T follicular helper cell (primary cell): ENCODE data around the gene SMIM13.

Experiments used
- DNase-seq: peaks from one replicate; pipeline ENCODE4 v3.0.0-alpha.2; 2020; ENCODE audit warnings: low read depth

The SMIM13 gene

DNA sequence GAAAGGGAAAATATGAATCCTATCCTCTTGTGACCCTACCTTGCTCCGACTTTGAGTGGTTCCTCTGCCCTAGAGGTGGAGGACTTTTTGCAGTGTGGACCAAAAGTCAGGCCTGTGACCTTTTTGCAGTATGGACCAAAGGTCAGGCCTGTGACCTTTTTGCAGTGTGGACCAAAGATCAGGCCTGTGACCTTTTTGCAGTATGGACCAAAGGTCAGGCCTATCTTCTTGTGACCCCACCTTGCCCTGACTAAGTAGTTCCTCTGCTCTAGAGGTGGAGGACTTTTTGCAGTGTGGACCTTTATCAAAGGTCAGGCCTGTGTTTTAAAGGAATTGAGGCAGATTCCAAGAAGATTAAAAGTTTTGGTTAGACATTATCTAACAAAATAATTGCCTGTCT is 28.7 kb downstream of the SMIM13 start:
- no peak for DNase-seq

DNA sequence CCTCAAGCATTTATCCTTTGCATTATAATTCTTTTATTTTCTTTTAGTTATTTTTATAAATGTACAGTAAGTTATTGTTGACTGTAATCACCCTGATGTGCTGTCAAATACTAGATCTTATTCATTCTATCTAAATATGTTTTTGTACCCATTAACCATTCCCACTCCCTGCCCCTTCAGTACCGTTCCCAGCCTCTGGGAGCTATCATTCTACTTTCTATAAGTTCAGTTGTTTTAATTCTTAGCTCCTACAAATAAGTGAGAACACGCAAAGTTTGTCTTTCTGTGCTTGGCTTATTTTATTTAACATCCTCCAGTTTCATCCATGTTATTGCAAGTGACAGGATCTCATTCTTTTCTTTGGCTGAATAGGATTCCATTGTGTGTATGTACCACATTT is 30.3 kb downstream of the SMIM13 start:
- no peak for DNase-seq

- no peak for DNase-seq
Observed at GRCh38 chr6:11126876-11127275, 33.2 kb downstream of the SMIM13 start.

DNA sequence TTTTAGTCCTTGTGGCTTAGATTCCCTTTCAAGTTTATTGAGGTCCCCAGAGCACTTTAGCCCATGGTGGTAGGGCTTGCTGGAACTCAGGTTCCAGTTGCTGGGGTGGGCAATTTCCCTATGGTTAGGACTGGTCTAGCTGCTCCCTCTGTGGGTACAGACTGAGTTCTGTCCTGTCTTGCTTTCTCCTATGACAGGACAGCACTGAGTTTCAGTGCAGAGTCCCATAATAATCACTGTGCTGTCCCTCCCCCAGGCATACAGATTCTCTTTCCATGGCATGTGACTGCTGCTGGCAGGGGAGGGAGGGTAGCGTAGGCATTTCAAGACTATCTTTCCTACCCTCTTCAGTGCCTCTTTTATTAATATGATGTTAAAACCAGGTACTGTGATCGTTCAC is 35.0 kb downstream of the SMIM13 start:
- no peak for DNase-seq

- no peak for DNase-seq
Observed at GRCh38 chr6:11129908-11130565, 36.4 kb downstream of the SMIM13 start.

- DNase-seq, result no peak
Observed at GRCh38 chr6:11130605-11131004, 37.0 kb downstream of the SMIM13 start.

- DNase-seq, result no peak
Observed at GRCh38 chr6:11132194-11132888, 38.7 kb downstream of the SMIM13 start.

DNA sequence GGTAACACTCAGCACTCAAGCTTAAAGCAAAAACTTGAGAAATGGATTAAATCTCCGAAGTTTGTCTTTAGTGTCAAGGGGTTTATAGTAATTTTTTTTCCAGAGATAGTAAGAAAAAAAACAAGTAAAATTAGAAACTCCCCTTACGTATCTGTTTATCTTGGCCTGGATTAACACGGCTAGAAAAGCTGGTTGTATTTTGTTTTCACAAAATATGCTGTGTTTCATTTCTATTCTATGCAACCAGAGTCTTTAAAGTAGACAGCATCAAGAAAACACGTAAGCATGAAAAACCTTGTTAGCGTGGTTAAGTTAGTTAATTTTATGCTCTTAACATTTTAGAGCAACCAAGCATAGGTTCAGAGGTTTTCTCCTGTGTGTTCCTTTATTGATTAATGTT is 39.6 kb downstream of the SMIM13 start:
- no peak for DNase-seq

GRCh38 chr6:11136809-11137208 is 43.2 kb downstream of the SMIM13 start:
- no peak for DNase-seq

DNA sequence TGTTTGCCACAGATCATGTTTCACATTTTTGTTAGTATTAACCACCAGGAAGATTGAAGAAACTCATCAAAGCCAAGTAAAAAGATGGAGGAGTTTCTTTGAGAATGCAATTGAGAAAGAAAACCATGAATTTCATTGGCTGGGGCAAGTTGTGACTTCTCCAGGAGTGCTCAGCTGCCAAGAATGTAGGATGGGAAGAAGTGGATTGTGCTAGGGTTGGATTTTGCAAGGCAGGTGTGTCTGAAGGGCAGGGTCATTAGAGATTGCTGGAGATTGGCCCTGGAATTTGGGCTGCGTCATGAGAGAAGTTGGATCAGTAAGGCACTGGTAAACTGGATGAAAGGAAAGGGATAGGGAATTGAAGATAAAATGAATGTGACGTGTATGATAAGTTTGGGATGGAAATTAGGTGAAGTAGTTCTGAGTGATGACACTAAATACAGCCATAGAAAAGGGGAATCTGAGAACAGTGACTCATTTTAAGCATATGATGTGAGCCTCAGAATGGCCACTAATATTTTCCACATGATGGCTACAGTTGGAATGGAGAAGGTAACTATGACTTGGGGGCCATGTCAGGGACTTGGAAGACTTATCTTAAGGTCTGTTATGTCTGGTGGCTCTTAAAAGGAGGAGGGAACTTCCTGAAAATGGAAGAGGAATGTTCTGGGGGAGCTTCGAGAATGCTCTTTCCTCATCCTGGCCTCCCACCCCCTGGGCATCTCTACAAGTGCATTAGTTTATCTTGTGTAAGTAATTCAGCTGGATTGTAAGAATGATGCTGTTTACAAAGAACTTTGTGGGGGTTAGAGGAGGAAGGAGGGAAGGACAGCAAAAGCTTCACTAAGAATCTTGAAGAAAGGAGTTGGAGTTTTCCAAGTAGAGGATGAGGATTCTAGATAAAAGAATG is 45.7 kb downstream of the SMIM13 start:
- no peak for DNase-seq

GRCh38 chr6:11140056-11140455 is 46.4 kb downstream of the SMIM13 start:
- no peak for DNase-seq

DNA sequence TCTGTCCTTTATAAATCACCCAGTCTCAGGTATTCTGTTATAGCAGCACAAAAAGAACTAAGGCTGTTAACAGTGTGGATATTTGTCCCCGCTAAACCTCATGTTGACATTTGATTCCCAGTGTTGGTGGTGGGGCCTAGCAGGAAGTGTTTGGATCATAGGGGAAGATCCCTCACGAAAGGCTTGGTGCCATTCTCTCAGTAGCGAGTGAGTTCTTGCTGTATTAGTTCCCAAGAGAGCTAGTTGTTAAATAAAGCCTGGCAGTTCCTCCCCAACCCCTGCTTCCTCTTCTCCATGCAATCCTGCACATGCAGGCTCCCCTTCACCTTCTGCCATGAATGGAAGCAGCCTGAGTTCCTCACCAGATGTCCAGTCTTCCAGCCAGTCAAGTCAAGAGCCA is 47.7 kb downstream of the SMIM13 start:
- DNase-seq, result no peak

GRCh38 chr6:11142296-11143027 is 48.8 kb downstream of the SMIM13 start:
- DNase-seq, result no peak

DNA sequence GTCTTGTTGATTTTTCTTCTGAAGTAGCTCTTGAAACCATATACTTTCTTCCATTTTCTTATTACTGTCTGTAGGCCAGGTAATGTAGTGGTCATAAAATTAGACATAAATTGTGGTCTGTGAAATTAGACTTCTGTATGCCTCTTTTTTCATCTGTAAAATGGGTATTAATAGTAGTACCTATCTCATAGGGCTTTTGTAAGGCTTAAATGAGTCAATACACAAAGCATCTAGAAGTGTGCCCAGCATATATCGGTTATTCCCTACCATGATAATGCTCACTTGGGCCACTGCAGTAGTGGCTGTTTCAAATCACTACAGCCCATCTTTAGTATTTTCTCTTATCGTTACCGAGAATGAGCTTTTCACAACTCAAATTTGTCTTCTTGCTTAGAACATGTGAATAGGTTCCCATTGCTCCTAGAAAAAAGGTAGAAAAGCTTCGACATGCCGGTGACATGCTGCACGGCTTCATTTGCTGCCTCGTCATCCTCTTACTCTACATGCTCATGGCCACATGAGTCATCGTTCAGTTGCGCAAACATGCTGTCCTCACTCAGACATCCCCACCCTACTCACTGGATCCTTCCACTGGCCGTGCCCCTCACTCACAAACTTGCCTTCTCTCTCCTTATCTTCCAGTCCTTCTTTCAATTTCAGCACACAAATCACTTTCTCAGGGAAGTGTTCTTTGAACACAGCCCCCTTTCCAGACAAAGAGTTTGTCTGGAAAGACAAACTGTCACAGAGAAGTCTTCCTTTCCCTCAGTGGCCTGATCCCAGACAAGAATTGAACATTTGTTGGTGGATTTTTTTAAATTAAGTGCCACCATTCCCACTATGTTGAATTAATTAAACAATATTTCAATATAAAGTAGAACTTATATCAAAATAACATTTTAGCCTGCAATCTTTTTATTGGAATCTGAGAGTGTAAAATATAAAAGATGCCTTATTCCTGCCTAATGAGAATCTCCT is 50.0 kb downstream of the SMIM13 start:
- no peak for DNase-seq

DNA sequence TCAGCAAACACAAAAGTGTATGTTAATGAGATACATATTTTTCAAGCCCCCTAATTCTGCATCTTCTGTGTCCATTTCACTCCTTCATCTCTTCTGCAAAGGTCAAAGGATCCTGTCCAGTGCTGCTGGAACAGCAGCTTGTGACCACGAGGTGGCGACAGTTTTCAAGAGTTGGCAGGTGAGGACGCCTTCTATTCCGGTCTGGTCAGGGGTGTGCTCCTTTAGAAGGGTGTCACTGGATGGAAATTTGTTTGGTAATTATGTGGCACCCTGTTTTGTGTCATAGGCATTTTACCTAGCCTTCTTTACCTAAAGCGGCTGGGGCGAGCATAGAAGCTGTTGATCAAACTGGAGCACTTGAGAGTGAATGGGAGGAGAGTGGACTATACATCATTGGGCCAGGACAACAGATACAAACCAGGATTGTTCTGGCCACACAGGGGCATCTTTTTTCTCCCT is 50.8 kb downstream of the SMIM13 start:
- peak; percentile 51 for DNase-seq

GRCh38 chr6:11146117-11146826 is 52.6 kb downstream of the SMIM13 start:
- DNase-seq, result no peak

DNA sequence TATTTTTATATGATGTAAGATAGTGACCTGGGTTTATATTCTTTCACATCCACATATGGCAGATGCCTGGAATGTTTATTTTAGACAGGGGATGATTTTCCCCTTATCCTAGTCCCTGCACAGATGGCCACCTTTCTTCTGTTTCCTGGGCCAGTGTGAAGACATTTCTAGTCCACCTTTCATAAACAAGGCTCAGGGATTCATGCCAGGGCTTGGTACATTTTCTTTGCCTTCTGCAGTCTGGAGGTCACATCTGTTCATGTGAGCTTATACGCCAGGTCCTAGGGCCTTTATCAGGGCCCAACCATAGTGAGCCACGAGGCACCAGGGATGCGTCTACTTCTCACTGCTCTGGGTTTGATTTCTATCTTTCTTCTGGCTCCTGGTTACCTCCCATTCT is 55.9 kb downstream of the SMIM13 start:
- no peak for DNase-seq

DNA sequence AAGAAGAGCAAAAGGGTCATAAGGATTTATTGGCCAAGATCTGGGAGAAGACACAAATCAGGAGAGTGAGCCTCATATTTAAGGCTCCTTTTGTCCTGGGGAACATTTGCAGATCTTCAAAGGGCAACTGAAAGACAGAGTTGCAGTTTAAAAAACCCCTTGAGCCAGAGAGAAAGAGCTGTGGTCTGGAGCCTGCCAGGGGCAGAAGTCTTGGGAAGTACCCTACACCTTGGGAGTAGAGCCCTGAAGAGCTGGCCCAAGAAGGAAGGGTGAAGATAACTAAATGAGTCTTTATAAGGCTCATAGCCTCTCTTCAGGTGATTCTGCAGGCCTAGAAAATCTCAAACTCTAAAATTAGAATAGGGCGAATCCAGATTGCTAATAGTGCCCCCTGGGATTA is 57.9 kb downstream of the SMIM13 start:
- no peak for DNase-seq

DNA sequence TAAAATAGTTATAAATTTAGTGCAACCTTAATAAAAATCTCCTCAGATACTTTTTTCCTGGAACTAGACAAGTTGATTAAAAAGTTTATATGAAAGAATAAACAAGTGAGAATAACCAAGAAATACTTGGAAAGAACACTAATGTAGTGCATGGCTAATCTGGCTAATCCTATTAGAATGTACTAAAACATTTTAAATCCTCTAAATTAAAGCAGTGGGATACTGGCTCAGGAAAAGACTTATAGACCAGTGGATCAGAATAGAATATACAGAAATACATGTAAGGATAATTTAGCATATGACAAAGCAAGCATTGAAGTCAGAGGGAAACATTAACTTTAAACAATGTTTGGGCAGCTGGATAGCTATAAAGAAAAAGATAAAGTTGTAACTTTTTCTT is 58.9 kb downstream of the SMIM13 start:
- DNase-seq, result no peak

DNA sequence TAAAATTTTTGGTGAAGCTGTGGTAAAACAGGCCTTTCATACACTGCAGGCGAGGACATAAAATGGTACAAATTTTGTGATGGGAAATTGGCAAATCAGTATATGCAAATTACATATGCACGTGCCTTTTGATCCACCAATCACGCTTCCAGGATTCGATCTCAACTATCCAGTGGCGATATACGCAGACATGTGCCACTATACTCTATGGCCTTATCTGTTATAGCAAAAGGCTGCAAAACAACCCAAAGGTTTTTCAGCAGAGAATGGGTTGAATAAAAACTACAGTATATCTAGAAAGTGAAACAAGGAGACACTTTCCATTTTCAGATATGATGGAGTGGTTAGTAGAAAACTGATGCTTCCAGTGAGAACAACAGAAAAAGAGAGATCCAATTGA is 59.8 kb downstream of the SMIM13 start:
- DNase-seq, result no peak
